IMR-90 (cell line): ENCODE data around the gene KHK. TPM values are rescaled to one million over a fixed set of nuclear protein-coding genes. Genes with fewer than 3 reads are reported as not detected.

Experiments
- ATAC-seq: fragments of 200-7000 bp; cut with Tn5 transposase; 2 replicates; pipeline ENCODE4 v1.9.1; 2020; ENCODE audit warnings: low read depth, mild to moderate bottlenecking, moderate library complexity
- BruUV-seq: library from RNA; stranded (reverse); fragments of 400-500 nt; replicated peaks from 2 replicates; lab custom pipeline; 2021; lab: Mats Ljungman, UMichigan
- CTCF ChIA-PET: fragments of 300-600 bp; formaldehyde crosslinking; extraction: SDS; loops from one replicate; lab custom pipeline; 2021; ENCODE audit warnings: antibody characterized with exemption; lab: Yijun Ruan, JAX
- POLR2A ChIA-PET: fragments of 300-600 bp; sonication (Branson Sonifier 250); formaldehyde crosslinking; loops from one replicate; lab custom pipeline; 2022; ENCODE audit warnings: antibody characterized with exemption; ENCODE audit not compliant: unreplicated experiment; lab: Charles Lee
- DNase-seq: peaks from one replicate; pipeline ENCODE4 v3.0.0; 2013
- H2AFZ ChIP-seq: replicated peaks from 2 replicates; pipeline ENCODE3; 2013; ENCODE audit warnings: low read length, mild to moderate bottlenecking; ENCODE audit not compliant: poor library complexity
- H2AK5ac ChIP-seq: 2 replicates; pipeline ENCODE4 v1.6.1; 2013; ENCODE audit warnings: low read depth, low read length, inconsistent platforms
- H2AK9ac ChIP-seq: replicated peaks from 2 replicates; pipeline ENCODE3; 2013; ENCODE audit warnings: mild to moderate bottlenecking, low read depth, low read length, moderate library complexity; ENCODE audit not compliant: poor library complexity
- H2BK120ac ChIP-seq: 2 replicates; pipeline ENCODE4 v1.6.1; 2013; ENCODE audit warnings: low read depth, low read length, inconsistent platforms
- H2BK15ac ChIP-seq: 3 replicates; pipeline ENCODE4 v1.6.1; 2013; ENCODE audit warnings: low read depth, low read length, inconsistent platforms
- H2BK20ac ChIP-seq: 2 replicates; pipeline ENCODE4 v1.6.1; 2013; ENCODE audit warnings: low read depth, mild to moderate bottlenecking, inconsistent platforms, low read length, moderate library complexity
- H2BK5ac ChIP-seq: 2 replicates; pipeline ENCODE4 v1.6.1; 2013; ENCODE audit warnings: mild to moderate bottlenecking, low read depth, low read length, inconsistent platforms; ENCODE audit not compliant: poor library complexity, severe bottlenecking
- H3K14ac ChIP-seq: replicated peaks from 2 replicates; pipeline ENCODE4 v1.6.1; 2013; ENCODE audit warnings: low read depth, low read length, inconsistent platforms
- H3K18ac ChIP-seq: 2 replicates; pipeline ENCODE4 v1.6.1; 2013; ENCODE audit warnings: low read depth, low read length, control low read depth
- H3K23ac ChIP-seq: 2 replicates; pipeline ENCODE4 v1.6.1; 2013; ENCODE audit warnings: low read depth, low read length, inconsistent platforms
- H3K27ac ChIP-seq: 2 replicates; pipeline ENCODE4 v1.5.1; 2013; ENCODE audit warnings: mild to moderate bottlenecking, control low read depth, low read length; ENCODE audit not compliant: insufficient read depth
- H3K27me3 ChIP-seq: 2 replicates; pipeline ENCODE4 v1.6.1; 2013; ENCODE audit warnings: low read length; ENCODE audit not compliant: control insufficient read depth, insufficient read depth
- H3K36me3 ChIP-seq: 2 replicates; pipeline ENCODE4 v1.6.1; 2013; ENCODE audit warnings: low read length, mixed read lengths; ENCODE audit not compliant: control insufficient read depth, insufficient read depth
- H3K4ac ChIP-seq: 2 replicates; pipeline ENCODE4 v1.6.1; 2013; ENCODE audit warnings: low read depth, low read length, inconsistent platforms
- H3K4me1 ChIP-seq: 2 replicates; pipeline ENCODE4 v1.6.1; 2013; ENCODE audit warnings: low read length, mixed read lengths; ENCODE audit not compliant: control insufficient read depth, insufficient read depth
- H3K4me2 ChIP-seq: 2 replicates; pipeline ENCODE4 v1.6.1; 2013; ENCODE audit warnings: low read depth, mild to moderate bottlenecking, control low read depth, low read length, moderate library complexity
- H3K4me3 ChIP-seq: 2 replicates; pipeline ENCODE4 v1.5.1; 2013; ENCODE audit warnings: low read depth, mild to moderate bottlenecking, control low read depth, low read length, moderate library complexity; ENCODE audit not compliant: insufficient read depth
- H3K56ac ChIP-seq: 2 replicates; pipeline ENCODE4 v1.6.1; 2013; ENCODE audit warnings: low read length, inconsistent platforms; ENCODE audit not compliant: insufficient read depth; ENCODE audit errors: extremely low read depth
- H3K79me1 ChIP-seq, 2 experiments: 2 replicates each; pipeline ENCODE4 v1.6.1; 2013; ENCODE audit warnings: low read length in 2 of 2, inconsistent platforms in 1 of 2, low read depth in 1 of 2
- H3K9ac ChIP-seq: 2 replicates; pipeline ENCODE4 v1.6.1; 2013; ENCODE audit warnings: low read depth, low read length, control low read depth
- H3K9me1 ChIP-seq: 2 replicates; pipeline ENCODE4 v1.6.1; 2013; ENCODE audit warnings: low read length, inconsistent platforms; ENCODE audit not compliant: insufficient read depth
- H3K9me3 ChIP-seq: 2 replicates; pipeline ENCODE4 v1.6.1; 2013; ENCODE audit warnings: low read length; ENCODE audit not compliant: control insufficient read depth, insufficient read depth
- H4K20me1 ChIP-seq: 2 replicates; pipeline ENCODE4 v1.6.1; 2013; ENCODE audit warnings: low read length, inconsistent platforms; ENCODE audit not compliant: insufficient read depth
- H4K5ac ChIP-seq: 2 replicates; pipeline ENCODE4 v1.6.1; 2013; ENCODE audit warnings: mild to moderate bottlenecking, low read depth, low read length, control low read depth
- H4K8ac ChIP-seq, 2 experiments: 2 replicates each; pipeline ENCODE4 v1.6.1; 2013; ENCODE audit warnings: low read depth in 2 of 2, low read length in 2 of 2, control low read depth in 1 of 2, inconsistent platforms in 1 of 2
- H4K91ac ChIP-seq: 2 replicates; pipeline ENCODE4 v1.6.1; 2013; ENCODE audit warnings: low read depth, low read length, inconsistent platforms; ENCODE audit not compliant: insufficient read depth
- BHLHE40 ChIP-seq: fragments of 150-350 bp; IDR thresholded peaks from 2 replicates; pipeline ENCODE4 v1.6.1; 2016; ENCODE audit warnings: mild to moderate bottlenecking, low read depth, low read length
- RCOR1 ChIP-seq: IDR thresholded peaks from 2 replicates; pipeline ENCODE4 v1.6.1; 2012; ENCODE audit warnings: mild to moderate bottlenecking, low read length, improper control_type of control experiment; ENCODE audit not compliant: insufficient replicate concordance
- WGBS, 2 experiments: methylation state at CpG; one replicate each; pipeline versions ENCODE4 v1.1.5 to v1.1.7; 2013; ENCODE audit warnings: missing lambda C conversion rate in 2 of 2; ENCODE audit not compliant: insufficient read length in 1 of 2; ENCODE audit errors: extremely low coverage in 2 of 2; 5-methylcytosine and 5-hydroxymethylcytosine counted together
- dilution Hi-C: fragments of 300-500 bp; cut with HindIII; formaldehyde crosslinking; loops from one replicate; pipeline ENCODE4 v1.14.3; 2018; ENCODE audit warnings: low sequenced_read_pairs; ENCODE audit not compliant: unreplicated experiment
- in situ Hi-C: fragments of 300-500 bp; cut with MboI; formaldehyde crosslinking; loops from 3 replicates; pipeline ENCODE4 v1.14.3; 2019; ENCODE audit warnings: low sequenced_read_pairs, inconsistent platforms, mixed read lengths
- intact Hi-C: fragments of 100-400 bp; cut with micrococcal nuclease; formaldehyde crosslinking; loops from 2 replicates; pipeline ENCODE4 v1.10.0; 2022
- polyA plus RNA-seq, 3 experiments: library from polyadenylated mRNA; depleted of rRNA; stranded (reverse); fragments of >200 nt; gene quantifications; 2 replicates each; pipeline ENCODE4 v1.2.3, GENCODE V29; 2012; ENCODE audit warnings: low replicate concordance in 1 of 3
- total RNA-seq: library from RNA; depleted of rRNA; stranded (reverse); fragments of >200 nt; gene quantifications from 2 replicates; pipeline ENCODE4 v1.2.3, GENCODE V29; 2012
- TF ChIP-seq, protein P1 (sequence below): conservative IDR thresholded peaks from 2 replicates; pipeline ENCODE4 v1.5.1; 2012; ENCODE audit warnings: mild to moderate bottlenecking, low read depth, low read length, improper control_type of control experiment
- TF ChIP-seq, protein P2 (sequence below): fragments of 150-350 bp; IDR thresholded peaks from 2 replicates; pipeline ENCODE4 v1.6.1; 2016; ENCODE audit warnings: low read depth, mild to moderate bottlenecking, low read length, moderate library complexity, borderline replicate concordance

Gene KHK
- total and polyA plus RNA-seq, 2 of the 4 experiments (the other 2 are of a cell fraction): 0.72 to 0.82 TPM

DNA sequence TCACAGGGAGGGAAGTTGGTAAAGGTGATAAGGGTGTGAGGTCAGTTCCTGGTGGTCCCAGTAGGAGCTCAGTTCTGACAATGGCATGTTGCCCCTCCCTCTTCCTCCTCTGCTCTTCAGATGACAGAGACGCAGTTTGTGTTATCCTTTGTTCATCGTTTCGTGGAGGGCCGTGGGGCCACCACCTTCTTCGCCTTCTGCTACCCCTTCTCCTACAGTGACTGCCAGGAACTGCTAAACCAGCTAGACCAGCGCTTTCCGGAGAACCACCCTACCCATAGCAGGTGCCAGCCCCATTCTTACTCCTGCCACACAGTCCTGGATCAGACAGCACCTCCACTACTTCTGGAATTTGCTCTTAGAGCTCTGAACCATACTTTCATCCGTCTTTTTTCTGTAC, 32.8 kb upstream of the KHK start:
- Histone ChIP-seq H2BK20ac (no peak overlapping the region), H4K5ac (no peak overlapping the region), H4K8ac (no peak overlapping the region), H3K27me3 (no peaks in the 10 kb centered on the region), H3K56ac (no peak overlapping the region), H3K4me1 (peaks cover 5% of the 10 kb centered on the region), H3K14ac (no peak overlapping the region), H3K27ac (no peak overlapping the region), H3K9ac (no peak overlapping the region), H3K4ac (no peak overlapping the region), H2AFZ (no peak overlapping the region), H4K20me1 (peaks cover 13% of the 10 kb centered on the region), H3K79me1 (peaks cover 0 to 28% of the 10 kb centered on the region in 2 experiments; a peak in 2 of 4 replicates), H3K4me3 (no peak overlapping the region), H3K36me3 (peaks cover 31% of the 10 kb centered on the region), H3K9me3 (no peaks in the 10 kb centered on the region), H2AK9ac (no peak overlapping the region), H3K9me1 (peaks cover 13% of the 10 kb centered on the region), H2AK5ac (no peak overlapping the region), H3K23ac (no peak overlapping the region), H4K91ac (no peak overlapping the region), H3K18ac (no peak overlapping the region), H2BK120ac (no peak overlapping the region), H3K4me2 (no peak overlapping the region), H2BK15ac (no peak overlapping the region), H2BK5ac (no peak overlapping the region)
- TF ChIP-seq BHLHE40 (no peak), RCOR1 (no peak)
- TF ChIP-seq, protein P1, sequence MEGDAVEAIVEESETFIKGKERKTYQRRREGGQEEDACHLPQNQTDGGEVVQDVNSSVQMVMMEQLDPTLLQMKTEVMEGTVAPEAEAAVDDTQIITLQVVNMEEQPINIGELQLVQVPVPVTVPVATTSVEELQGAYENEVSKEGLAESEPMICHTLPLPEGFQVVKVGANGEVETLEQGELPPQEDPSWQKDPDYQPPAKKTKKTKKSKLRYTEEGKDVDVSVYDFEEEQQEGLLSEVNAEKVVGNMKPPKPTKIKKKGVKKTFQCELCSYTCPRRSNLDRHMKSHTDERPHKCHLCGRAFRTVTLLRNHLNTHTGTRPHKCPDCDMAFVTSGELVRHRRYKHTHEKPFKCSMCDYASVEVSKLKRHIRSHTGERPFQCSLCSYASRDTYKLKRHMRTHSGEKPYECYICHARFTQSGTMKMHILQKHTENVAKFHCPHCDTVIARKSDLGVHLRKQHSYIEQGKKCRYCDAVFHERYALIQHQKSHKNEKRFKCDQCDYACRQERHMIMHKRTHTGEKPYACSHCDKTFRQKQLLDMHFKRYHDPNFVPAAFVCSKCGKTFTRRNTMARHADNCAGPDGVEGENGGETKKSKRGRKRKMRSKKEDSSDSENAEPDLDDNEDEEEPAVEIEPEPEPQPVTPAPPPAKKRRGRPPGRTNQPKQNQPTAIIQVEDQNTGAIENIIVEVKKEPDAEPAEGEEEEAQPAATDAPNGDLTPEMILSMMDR: no peak
- TF ChIP-seq, protein P2, sequence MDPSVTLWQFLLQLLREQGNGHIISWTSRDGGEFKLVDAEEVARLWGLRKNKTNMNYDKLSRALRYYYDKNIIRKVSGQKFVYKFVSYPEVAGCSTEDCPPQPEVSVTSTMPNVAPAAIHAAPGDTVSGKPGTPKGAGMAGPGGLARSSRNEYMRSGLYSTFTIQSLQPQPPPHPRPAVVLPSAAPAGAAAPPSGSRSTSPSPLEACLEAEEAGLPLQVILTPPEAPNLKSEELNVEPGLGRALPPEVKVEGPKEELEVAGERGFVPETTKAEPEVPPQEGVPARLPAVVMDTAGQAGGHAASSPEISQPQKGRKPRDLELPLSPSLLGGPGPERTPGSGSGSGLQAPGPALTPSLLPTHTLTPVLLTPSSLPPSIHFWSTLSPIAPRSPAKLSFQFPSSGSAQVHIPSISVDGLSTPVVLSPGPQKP: no peak
- ChIA-PET CTCF (no interaction called here), POLR2A (no interaction called here)
- in situ Hi-C loops: no loop called here
- dilution Hi-C loops: no loop called here
- intact Hi-C loops: no loop called here
- ATAC-seq (no peak), DNase-seq (no peak)
- WGBS, 2 experiments: 90% methylated on average over 4 of the region's 8 CpGs; no CpG with 5 or more reads in 1 of the 2 experiments
- no TSS peak for BruUV-seq
